ENCODE results near the gene SHH. TPM values are rescaled to one million over a fixed set of nuclear protein-coding genes. Genes with fewer than 3 reads are reported as not detected.

Gene SHH
- polyA plus RNA-seq, 1 donor (not counting 4 experiments of a cell fraction or from before 2014, with no cell fraction given): not detected

DNA sequence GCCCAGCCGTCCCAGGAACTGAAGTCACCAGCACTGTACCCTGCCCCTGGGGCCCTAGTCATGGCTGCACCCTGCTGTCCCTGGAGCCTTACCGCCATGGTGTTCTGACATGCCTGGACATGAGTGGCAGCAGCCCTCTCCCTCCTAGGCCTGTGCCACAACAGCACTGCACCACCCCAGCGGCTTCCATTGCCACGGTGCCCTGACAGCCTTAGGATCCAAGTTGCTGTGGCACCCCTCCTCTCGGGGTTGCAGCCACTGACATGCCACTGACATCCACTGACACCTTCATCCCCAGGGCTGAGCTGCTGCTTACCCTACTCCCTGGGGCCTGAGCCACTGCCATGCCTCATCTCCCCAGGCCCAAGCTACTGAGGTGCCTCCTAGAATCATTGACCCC, 39.6 kb upstream of the SHH start:
- Histone ChIP-seq H3K4me2 (ENCODE audit: control insufficient read depth, extremely low read depth, insufficient read depth, low read depth, low read length) (no peak overlapping the region), H3K9me1 (ENCODE audit: control insufficient read depth, extremely low read depth, insufficient read depth, low read length) (no peaks in the 10 kb centered on the region), H3K27me3 (ENCODE audit: control insufficient read depth, extremely low read depth, insufficient read depth, low read length) (no peaks in the 10 kb centered on the region), H3K9me3 (ENCODE audit: control insufficient read depth, low read depth, low read length) (no peaks in the 10 kb centered on the region), H3K4me1 (ENCODE audit: control insufficient read depth, extremely low read depth, insufficient read depth, low read length) (no peaks in the 10 kb centered on the region), H3K27ac (ENCODE audit: control insufficient read depth, insufficient read depth, low read length) (no peak overlapping the region), H3K9ac (ENCODE audit: control insufficient read depth, extremely low read depth, insufficient read depth, low read length) (no peak overlapping the region), H3K79me2 (ENCODE audit: control insufficient read depth, insufficient read depth, low read length) (no peaks in the 10 kb centered on the region), H3K36me3 (ENCODE audit: control insufficient read depth in 2 of 2, extremely low read depth in 1 of 2, insufficient read depth in 2 of 2, low read length in 2 of 2) (no peaks in the 10 kb centered on the region), H2AFZ (ENCODE audit: control insufficient read depth, low read length) (no peak overlapping the region), H4K20me1 (ENCODE audit: control insufficient read depth, extremely low read depth, insufficient read depth, low read length) (no peaks in the 10 kb centered on the region), H3K4me3 (ENCODE audit: control insufficient read depth in 2 of 3, extremely low read depth in 1 of 3, insufficient read depth in 2 of 3, low read depth in 1 of 3, low read length in 3 of 3) (no peak overlapping the region)
- no peak for FAIRE-seq
- TF ChIP-seq, protein P1, sequence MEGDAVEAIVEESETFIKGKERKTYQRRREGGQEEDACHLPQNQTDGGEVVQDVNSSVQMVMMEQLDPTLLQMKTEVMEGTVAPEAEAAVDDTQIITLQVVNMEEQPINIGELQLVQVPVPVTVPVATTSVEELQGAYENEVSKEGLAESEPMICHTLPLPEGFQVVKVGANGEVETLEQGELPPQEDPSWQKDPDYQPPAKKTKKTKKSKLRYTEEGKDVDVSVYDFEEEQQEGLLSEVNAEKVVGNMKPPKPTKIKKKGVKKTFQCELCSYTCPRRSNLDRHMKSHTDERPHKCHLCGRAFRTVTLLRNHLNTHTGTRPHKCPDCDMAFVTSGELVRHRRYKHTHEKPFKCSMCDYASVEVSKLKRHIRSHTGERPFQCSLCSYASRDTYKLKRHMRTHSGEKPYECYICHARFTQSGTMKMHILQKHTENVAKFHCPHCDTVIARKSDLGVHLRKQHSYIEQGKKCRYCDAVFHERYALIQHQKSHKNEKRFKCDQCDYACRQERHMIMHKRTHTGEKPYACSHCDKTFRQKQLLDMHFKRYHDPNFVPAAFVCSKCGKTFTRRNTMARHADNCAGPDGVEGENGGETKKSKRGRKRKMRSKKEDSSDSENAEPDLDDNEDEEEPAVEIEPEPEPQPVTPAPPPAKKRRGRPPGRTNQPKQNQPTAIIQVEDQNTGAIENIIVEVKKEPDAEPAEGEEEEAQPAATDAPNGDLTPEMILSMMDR (optimal IDR thresholded peaks at IDR 0.05 in 1 of 3, IDR thresholded peaks at IDR 0.05 in 1 of 3, conservative IDR thresholded peaks at IDR 0.05 in 1 of 3; ENCODE audit: extremely low read depth in 1 of 3, insufficient read depth in 2 of 3, low read length in 3 of 3): no peak
- no peak for TF ChIP-seq EZH2 (IDR thresholded peaks at IDR 0.05; ENCODE audit: low read length)
- no peak for DNase-seq (ENCODE audit: low read depth, low spot score)
- dilution Hi-C loops (cut with MboI; ENCODE audit: extremely low pct_ligation_motif_present, low sequenced_read_pairs): no loop called here

DNA sequence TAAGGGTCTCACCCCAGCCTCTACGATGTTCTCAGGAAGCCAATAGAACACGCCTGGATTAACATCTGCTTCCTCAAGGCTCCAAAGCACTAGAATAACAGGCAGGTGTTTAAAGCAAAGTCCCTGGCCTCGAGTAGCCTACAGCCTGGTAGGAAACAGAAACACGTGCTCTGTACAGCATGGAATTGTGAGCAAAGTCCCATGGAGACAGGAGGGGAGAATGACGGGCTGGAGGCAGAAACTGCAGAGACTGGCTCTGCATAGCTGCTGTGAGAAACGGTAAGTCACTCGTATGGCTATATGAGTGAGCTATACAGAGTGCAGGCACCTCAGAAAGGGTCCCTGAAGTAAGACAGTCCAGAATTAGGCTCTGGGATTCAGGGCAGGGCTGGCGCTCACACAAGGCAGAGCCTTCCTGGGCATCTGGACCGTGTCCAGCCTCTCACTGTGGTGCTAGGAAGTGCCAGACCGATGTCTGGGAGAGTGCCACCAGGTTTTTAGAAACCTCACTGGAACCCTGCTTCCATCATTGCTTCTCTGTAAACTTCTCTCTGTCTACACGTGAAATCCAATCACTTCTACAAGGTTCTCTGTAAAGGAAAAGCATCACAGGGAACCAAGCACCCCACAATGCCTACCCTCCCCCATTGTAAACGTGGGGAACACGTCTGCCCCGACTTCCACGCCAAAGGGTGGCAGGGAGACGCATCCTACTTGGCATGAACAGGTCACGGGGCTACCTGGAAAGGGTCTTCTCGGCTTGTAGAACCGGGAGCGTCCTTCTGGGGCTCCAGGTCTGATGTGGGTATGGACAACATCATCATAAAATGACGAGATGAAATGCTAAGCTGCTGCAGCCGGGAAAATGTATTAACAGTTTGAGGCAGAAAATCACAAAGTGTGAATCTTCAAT, 38.8 kb upstream of the SHH start:
- Histone ChIP-seq H3K4me1 (ENCODE audit: control insufficient read depth, extremely low read depth, insufficient read depth, low read length) (no peaks in the 10 kb centered on the region), H3K79me2 (ENCODE audit: control insufficient read depth, insufficient read depth, low read length) (no peaks in the 10 kb centered on the region), H2AFZ (ENCODE audit: control insufficient read depth, low read length) (no peak overlapping the region), H3K9me3 (ENCODE audit: control insufficient read depth, low read depth, low read length) (peaks cover 2% of the 10 kb centered on the region), H3K27me3 (ENCODE audit: control insufficient read depth, extremely low read depth, insufficient read depth, low read length) (no peaks in the 10 kb centered on the region), H3K36me3 (ENCODE audit: control insufficient read depth in 2 of 2, extremely low read depth in 1 of 2, insufficient read depth in 2 of 2, low read length in 2 of 2) (no peaks in the 10 kb centered on the region), H3K9ac (ENCODE audit: control insufficient read depth, extremely low read depth, insufficient read depth, low read length) (no peak overlapping the region), H3K4me2 (ENCODE audit: control insufficient read depth, extremely low read depth, insufficient read depth, low read depth, low read length) (no peak overlapping the region), H3K9me1 (ENCODE audit: control insufficient read depth, extremely low read depth, insufficient read depth, low read length) (no peaks in the 10 kb centered on the region), H4K20me1 (ENCODE audit: control insufficient read depth, extremely low read depth, insufficient read depth, low read length) (no peaks in the 10 kb centered on the region), H3K4me3 (ENCODE audit: control insufficient read depth in 2 of 3, extremely low read depth in 1 of 3, insufficient read depth in 2 of 3, low read depth in 1 of 3, low read length in 3 of 3) (no peak overlapping the region), H3K27ac (ENCODE audit: control insufficient read depth, insufficient read depth, low read length) (no peak overlapping the region)
- FAIRE-seq (no peak), DNase-seq (ENCODE audit: low read depth, low spot score) (no peak)
- no peak for TF ChIP-seq EZH2 (IDR thresholded peaks at IDR 0.05; ENCODE audit: low read length)
- dilution Hi-C loops (cut with MboI; ENCODE audit: extremely low pct_ligation_motif_present, low sequenced_read_pairs): no loop called here
